ENCODE data around the gene BBX.

The BBX gene

DNA sequence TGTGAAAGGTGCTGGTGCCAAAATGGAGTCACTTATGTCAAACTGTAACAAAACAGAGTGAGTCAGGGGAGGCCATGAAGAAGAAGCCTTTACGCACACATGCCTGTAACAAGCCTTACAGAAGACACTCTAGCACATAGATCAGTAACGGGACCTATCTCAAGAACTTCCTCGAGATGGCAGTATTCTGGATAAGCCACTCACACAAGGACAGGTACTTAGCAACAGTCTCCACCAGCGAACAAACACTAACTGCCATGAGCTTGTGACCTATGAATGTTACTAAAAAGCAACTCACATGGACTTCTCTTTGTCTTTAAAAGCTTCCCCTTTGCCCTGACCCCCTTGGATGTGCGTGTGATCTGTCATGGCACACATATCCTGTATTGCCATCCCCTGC is 332.9 kb downstream of the BBX start:
- DNase-seq (ENCODE audit: low spot score): no peak
- TF ChIP-seq, protein P1, sequence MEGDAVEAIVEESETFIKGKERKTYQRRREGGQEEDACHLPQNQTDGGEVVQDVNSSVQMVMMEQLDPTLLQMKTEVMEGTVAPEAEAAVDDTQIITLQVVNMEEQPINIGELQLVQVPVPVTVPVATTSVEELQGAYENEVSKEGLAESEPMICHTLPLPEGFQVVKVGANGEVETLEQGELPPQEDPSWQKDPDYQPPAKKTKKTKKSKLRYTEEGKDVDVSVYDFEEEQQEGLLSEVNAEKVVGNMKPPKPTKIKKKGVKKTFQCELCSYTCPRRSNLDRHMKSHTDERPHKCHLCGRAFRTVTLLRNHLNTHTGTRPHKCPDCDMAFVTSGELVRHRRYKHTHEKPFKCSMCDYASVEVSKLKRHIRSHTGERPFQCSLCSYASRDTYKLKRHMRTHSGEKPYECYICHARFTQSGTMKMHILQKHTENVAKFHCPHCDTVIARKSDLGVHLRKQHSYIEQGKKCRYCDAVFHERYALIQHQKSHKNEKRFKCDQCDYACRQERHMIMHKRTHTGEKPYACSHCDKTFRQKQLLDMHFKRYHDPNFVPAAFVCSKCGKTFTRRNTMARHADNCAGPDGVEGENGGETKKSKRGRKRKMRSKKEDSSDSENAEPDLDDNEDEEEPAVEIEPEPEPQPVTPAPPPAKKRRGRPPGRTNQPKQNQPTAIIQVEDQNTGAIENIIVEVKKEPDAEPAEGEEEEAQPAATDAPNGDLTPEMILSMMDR (IDR thresholded peaks at IDR 0.05; ENCODE audit: extremely low read depth, insufficient read depth, missing control alignments): no peak
- in situ Hi-C loops (cut with MboI; ENCODE audit: low pct_unique_long_range_greater_than_20kb, low sequenced_read_pairs, unreplicated experiment): no loop called here

DNA sequence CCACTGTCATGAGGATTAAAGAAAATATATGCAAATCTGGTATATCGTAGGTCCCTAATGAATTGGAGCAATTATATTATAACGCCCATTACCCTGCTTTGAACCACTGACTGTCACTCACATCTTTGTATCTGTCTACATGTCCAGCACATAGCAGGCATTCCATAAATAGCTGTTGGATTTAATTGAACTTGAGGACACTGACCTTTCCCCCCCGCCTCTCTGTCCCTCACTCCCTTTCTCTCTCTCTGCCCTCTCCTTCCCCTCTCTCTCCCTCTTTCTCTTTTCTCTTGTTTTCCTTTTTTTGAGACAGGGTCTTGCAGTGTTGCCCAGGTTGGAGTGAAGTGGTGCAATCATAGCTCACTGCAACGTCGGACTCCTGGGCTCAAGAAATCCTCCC is 335.1 kb downstream of the BBX start:
- in situ Hi-C loops (cut with MboI; ENCODE audit: low pct_unique_long_range_greater_than_20kb, low sequenced_read_pairs, unreplicated experiment): no loop called here
- TF ChIP-seq, protein P1 (IDR thresholded peaks at IDR 0.05; ENCODE audit: extremely low read depth, insufficient read depth, missing control alignments): no peak
- no peak for DNase-seq (ENCODE audit: low spot score)

DNA sequence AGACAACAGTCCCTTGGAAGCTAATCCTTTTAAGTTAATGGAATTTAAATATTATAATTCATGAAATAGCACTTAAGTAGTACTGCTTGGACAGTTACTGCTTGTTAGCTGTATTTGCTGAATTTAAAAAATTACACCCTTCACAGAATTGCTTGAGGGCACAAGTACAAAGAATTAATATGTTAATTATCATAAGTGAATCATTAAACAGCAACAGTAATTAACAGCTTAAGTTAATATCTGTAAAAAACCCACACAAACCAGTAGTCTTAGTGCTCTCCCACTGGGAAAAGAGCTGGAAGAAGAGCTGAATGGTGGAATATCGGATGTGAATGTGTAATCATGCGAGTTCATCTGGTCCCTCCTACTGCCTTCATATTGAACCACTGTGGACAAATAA is 336.1 kb downstream of the BBX start:
- TF ChIP-seq, protein P1 (IDR thresholded peaks at IDR 0.05; ENCODE audit: extremely low read depth, insufficient read depth, missing control alignments): no peak
- in situ Hi-C loops (cut with MboI; ENCODE audit: low pct_unique_long_range_greater_than_20kb, low sequenced_read_pairs, unreplicated experiment): no loop called here
- no peak for DNase-seq (ENCODE audit: low spot score)
